NCI-H2107 (cell line): ENCODE data around the gene RGS5.

ENCODE experiments used
- DNase-seq: peaks from one replicate; lab custom pipeline; 2025; lab: John Stamatoyannopoulos, UW

The RGS5 gene

DNA sequence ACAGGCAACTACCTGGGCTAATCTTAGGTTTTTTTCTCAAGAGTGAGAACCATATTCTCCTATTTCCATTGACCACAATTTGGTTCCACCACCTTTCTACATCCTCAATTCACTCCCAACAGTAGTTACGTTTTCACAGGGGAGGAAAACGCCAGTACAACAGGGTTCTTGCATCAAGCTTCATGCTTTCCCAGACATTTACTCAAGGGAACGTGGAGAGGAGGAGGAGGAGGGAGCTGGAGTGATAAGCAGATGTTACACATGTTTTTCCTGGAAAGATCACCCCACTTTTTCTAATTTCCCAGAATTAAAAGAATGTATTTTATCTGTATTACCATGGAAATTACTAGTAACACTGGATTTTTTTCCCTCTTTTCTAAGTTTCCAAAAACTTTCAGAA is 58.3 kb downstream of the RGS5 start:
- no peak for DNase-seq

DNA sequence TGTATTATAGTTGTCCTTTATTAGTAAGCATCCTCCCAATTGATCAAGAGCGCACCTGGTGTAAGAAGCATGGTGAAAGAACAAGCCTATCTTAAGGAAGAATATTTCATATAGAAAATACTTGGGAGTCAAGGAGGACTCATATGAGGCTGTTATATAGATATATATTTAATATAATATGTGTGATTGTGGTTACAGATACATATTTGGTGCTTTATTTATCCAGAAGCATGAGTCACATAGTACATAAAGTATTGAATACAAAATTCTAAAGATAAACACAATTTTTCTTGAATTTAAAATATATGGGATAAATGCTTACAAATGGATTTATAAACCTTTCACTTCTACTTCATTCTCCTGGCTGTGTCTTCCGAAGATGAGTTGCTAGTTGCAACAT is 60.6 kb downstream of the RGS5 start:
- DNase-seq: no peak

DNA sequence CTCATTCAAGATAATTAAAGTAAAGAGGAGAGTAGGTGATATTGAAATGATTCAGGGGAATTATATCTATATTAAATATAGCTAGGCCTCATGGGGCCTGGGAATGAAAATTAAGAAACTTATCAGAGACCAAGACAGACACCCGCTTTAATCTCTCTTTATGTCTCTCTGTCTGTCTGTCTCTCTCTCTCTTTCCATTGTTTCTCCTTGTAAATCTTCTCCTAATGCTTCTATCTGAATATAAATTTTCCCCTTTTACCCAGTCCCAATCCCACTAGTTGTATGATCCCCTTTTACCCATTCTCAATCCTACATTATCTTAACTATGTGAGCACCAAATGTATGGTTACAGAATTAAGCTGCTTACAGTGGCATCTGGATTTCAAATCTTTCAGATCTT is 61.2 kb downstream of the RGS5 start:
- no peak for DNase-seq

DNA sequence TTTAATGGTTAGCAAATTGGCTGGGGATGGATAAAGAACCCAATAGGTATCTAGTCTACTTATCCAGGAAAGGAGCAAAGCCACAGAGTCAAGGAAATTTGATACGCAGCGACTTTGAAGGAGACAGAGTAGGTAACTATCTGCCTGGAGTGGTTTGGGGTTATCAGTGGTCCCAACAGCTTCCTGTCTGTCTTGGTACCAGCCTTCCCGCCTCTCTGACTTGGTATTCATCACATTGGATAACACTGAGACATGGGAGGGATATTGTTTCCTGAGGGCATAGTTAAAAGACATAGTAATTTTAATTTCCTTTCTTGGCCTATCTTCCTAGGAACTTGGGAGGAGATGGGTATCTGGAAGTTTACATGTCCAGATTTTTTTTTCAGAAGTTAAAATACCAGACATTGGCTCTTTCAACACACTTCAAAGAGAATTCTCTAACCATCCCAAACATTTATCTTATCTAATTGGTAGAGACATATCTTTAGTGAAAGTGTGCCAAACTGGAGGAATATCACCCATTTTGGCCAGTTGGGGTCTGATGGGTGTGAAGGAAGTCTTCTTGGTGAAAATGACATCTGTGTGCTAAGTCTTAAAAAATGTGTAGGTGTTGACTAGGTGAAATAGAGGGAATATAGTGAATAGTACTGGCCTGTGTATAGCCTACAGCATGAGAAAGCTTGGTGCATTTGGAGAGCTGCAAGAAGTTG is 65.0 kb downstream of the RGS5 start:
- no peak for DNase-seq

DNA sequence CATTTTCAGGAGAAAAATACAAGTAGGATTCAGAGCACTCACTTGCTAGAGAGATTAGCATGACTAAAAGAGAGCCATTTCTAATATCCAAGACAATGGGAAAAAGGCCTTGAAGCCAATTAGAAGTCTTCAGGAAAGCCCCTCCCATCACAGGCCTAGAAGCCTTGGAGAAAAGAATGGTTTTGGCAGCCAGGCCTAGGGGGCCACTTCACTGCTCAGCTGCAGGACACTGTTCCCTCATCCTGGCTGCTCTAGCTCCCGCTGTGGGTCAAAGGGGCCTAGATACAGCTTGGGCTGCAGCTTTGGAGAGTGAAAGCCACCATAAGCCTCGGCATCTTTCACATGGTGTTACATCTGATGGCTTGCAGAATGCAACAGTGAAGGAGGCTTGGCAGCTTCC is 70.7 kb downstream of the RGS5 start:
- no peak for DNase-seq

DNA sequence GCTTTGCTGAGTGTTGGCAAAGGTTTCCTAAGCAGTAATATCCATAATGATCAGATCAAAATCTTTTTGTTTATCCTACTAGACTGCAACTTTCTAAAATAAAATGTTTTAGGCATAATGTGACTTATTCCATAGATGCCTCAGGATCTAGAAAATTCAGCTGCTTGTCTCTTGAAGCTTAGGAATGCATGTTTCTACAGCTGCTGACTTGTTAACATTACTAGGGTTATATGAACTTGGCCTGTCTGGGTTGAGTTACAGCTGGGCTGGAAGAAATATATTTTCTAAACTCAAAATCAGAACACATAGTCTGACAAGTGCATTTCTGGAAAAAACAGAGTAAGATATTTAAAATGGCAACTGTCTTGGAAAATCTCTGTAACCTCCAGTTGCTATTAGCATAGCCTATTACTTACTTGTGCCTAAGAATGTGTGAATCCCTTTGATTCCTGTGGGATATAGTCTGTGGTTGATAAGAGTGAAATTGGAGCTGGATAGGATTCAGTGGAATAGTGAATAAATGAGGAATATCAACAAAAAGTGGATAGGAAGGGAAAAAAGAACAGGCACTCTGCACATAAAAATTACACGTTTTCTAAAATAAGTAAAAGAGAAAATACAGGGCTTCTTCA is 72.4 kb downstream of the RGS5 start:
- no peak for DNase-seq

DNA sequence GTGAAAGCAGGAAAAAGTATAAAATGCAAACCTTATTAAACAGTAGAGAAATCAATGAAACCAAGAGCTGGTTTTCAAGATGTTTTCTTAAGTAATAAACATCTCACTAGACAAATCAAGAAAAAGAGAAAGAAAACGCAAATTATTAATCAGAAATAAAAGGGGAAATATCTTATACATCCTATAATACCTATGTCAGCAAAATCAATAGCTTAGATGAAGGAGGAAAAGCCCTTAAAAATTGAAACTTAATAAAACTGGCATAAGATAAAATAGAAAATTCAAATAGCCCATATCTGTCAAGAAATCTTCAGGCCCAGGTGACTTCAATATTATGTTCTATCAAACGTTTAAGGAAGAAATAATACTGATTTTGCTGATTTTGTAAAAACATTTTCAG is 74.4 kb downstream of the RGS5 start:
- no peak for DNase-seq

DNA sequence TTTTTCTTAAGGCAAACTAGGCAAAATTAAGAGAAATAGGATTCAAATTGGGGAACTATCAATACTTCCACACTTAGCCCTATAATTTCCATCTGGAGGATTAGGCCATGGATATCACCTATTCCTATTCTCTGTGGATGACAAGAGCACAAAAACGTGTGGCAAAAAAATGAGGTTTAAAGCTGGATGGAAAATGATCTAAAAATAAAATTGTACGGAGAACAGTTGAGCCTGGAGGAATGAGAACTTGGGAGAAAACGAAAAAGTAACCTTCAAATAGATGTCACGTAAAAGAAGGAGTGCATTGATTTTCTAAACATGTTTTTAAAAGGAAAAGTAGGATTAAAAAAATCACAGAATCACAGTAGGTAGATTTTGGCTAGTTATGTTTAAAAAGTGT is 77.9 kb downstream of the RGS5 start:
- DNase-seq: no peak

DNA sequence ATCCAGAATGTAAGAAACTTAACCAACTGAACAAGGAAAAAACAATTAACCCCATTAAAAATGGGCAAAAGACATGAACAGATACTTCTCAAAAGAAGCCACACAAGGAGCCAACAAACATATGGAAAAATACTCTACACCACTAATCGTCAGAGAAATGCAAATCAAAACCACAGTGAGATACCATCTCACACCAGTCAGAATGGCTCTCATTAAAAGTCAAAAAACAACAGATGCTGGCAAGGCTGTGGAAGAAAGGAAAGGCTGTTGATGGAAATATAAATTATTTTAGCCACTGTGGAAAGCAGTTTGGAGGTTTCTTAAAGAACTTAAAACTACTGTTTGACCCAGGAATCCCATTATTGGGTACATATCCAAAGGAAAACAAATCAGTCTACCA is 82.3 kb downstream of the RGS5 start:
- no peak for DNase-seq

DNA sequence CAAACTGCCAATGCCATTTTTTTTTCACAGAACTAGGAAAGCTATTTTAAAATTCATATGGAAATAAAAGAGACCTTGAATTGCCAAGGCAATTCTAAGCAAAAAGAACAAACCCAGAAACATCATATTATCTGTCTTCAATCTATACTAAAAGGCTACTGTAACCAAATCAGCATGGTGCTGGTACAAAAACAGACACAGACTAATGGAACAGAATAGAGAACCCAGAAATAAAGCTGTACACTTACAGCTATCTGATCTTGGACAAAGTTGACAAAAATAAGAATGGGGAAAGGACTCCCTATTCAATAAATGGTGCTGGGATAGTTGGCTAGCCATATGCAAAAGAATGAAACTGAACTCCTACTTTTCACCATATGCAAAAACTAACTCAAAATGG is 83.0 kb downstream of the RGS5 start:
- DNase-seq: no peak

DNA sequence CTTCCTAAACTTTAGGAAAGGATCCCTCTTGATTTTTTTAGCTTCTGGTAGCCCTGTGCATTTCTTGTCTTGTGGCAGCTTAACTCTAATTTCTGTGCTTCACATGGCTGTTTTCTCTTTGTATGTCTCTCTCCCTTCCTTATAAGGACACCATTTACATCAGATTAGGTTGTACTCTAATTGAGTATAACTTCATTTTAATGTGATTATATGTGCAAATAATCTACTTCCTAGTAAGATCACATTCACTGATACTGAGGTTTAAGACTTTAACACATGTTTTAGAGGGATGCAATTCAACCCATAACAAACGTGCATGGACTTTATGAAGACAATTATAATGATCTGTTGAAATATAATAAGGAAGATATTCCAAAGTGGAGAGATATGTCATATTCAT is 86.8 kb downstream of the RGS5 start:
- no peak for DNase-seq

DNA sequence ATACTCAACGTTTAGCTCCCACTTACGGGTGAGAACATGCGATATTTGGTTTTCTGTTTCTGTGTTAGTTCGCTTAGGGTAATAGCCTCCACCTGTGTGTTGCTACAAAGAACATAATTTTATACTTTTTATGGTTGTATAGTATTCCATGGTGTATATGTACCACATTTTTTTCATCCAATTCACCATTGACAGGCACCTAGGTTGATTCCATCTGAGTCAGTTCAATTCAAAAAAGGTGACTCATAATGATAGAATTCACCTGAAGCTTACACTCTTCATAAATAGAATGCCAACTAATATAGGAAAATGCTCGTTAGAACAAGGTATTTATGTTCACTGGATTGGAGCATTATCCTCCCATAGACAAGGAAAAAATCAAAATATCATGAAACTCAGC is 95.1 kb downstream of the RGS5 start:
- DNase-seq: no peak

DNA sequence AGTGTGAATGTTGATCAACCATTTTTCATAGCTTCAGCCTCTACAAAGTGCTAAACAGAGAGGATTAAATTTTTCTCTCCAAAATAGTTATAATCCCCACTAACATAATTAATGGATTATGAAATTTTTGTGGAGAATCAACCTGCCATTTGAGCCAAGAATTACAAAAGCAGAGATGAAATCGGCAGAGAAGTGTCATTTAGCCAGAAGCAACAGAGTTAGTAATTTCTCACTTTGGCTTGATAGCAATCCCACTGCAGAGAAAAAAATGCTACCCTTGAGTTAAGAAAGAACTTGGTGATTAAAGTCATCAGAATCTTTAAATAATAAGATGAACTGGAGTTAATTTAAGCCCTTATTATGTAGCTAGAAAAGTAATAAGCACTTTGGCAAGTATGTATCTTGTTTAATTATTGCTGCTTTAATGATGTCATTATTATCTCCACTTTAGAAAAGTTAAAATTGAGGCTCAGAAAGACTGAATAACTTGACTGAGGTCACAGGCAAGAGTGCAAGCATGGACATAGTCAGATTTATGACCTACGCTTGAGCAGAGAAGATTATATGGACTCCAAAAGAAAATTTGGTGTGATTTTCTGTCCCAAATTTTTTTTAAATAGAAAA is 96.2 kb downstream of the RGS5 start:
- DNase-seq: no peak

DNA sequence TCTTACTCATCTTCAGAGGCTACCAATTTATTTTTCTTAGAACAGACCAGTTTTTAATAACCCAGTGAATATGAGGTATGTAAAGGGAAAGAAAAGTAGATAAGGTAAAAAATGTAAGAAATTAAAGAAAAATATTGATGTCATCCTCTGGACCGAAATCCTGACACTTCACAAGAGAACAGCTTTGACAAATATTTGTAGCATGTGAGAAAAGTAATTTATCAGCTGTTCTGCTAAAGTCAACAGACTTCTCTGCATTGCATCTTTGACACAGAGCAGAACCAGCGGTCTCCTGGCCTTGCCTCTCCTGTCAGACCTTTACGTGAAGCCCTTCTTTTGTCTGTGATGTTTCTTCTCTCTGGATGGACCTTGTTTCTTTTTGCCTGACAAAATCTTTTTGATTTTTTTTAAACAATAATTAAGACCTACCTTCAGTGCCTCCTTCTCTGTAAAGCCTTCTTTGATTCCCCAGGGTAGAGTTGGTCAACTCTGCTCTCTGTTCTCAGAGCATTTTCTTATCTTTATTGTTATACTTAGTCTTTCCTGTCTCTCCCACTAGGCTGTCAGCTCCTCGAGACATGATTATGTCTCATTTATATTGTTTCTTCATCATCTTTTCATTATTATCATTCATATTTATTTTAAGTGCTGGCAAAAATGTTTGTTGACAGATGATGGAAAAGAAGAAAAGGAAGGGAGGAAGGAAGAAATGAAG is 98.2 kb downstream of the RGS5 start:
- DNase-seq: no peak

DNA sequence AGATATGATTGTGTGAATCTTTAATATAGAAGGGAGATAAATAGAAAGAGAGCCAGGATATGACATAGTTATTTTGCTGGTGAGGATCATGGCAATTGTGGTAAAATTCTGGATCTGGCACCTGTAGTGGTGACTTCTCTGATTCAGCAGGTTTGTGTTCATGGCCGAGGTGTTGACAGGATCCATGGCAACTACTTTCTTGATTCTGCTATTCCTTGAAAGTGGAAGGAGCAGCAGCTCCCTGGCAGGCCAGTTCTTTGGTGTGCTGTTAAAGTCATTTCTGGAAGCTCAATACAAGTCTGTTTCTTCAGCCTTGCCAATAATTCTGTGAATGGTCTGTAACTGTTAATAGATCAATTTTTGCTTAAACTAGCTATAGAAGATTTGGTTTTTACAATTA is 100.1 kb downstream of the RGS5 start:
- DNase-seq: no peak

DNA sequence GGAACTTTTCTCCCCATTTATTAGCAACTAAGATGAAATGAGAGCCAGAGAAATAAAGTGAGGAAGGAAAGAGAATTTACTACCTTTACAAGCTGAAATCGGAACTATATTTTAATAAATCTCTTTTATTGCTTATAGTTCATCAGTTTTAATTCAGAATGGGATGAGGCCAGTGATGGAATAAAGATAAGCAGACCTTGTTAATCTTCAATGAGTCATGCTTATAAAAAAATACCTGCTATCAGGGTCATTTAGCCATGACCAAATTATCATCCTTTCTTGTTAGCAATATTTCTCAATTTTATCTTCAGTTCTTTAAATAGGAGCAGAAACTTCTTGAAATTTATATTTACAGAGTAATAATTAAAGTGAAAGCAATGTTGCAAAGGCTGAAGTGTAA is 107.5 kb downstream of the RGS5 start:
- DNase-seq: no peak

DNA sequence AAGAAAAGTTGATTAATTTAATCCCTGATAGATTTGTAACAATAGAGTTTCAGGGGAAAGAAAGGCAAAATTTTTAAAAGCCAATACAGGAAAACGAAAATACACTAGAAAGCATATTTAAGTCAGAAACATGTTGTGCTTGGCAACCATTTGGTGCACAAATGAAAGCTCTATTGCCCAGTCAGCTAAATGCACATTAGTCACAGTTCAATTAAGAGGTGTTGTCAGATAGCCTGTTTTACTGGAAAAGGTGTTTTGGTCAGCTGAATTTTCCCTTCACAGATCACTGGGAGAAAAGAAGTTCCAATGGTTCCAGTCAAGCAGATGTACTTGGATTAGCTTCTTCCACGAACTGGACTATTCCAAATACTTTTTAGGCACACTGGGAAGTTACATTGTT is 108.1 kb downstream of the RGS5 start:
- no peak for DNase-seq

DNA sequence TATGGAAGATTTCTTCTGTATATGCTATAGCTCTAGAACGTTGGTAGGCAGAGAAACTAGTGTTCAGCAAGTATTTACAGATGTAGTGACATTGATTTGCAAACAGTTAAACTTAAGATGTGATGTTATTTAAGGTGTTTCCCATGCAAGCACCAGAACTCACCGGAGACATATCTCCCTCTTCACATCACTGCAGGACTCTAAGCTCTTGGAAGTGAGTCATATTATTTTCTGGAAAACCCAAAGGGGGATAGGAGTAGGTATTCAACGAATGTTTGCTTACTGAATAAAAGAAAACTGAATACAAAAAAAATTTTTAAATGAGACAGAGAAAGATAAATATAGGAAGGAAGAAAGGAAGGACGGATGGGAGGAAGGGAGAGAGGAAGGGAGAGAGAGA is 108.5 kb downstream of the RGS5 start:
- no peak for DNase-seq

DNA sequence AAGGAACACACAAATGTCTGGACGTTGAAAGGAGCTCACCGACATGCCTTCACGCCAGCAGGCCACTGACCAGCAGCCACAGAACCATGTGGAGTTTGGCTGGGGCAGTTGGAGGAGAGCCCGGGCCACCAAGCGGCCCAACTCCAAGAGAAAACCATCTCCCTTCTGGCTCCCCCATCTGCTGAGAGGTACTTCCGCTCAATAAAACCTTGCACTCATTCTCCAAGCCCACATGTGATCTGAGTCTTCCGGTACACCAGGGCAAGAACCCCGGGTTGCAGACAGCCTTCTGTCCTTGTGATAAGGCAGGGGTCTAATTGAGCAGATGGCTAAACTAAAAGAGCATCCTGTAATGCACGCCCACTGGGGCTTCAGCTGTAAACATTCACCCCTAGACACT is 109.1 kb downstream of the RGS5 start:
- DNase-seq: no peak

DNA sequence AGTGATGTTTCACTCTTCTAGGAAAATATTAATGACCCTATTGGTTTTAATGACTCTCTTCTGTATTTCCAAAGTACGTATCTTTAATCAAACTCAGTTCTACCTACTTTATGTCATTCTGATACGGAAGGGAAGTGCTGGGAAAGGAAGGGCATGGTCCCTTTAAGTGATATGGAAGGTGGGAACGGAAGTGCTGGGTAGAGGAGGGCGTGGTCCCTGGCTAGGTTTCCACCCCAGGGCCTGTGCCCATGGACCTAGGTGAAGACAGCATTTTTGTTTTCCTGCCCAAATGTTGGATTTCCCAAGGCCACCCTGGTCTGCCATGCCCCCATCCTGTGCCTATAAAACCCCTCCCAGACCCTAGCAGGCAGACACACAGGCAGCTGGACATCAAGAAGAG is 109.5 kb downstream of the RGS5 start:
- DNase-seq: no peak
